Lower leg skin (tissue), 3 donors: ENCODE measurements around the gene CCM2.

ENCODE experiments used
- CTCF ChIP-seq, 3 donors: fragments of 450-650 bp; IDR thresholded peaks; one replicate each; pipeline ENCODE4 v1.5.1; 2016; ENCODE audit warnings: antibody characterized with exemption in 3 of 3, mild to moderate bottlenecking in 3 of 3, moderate library complexity in 2 of 3
- POLR2A ChIP-seq, 2 donors: fragments of 450-650 bp; IDR thresholded peaks; one replicate each; pipeline ENCODE4 v1.6.1; 2016 to 2017; ENCODE audit warnings: antibody characterized with exemption in 2 of 2, mild to moderate bottlenecking in 1 of 2, moderate library complexity in 1 of 2

GRCh38 chr7:45028138-45028919 is 28.3 kb downstream of the CCM2 start:
- TF ChIP-seq POLR2A (IDR thresholded peaks at IDR 0.05): no peak
- TF ChIP-seq CTCF (IDR thresholded peaks at IDR 0.05): no peak
